Common myeloid progenitor, CD34-positive (primary cell): ENCODE data around the gene USP25.
A peak's percentile ranks its signal among the peaks of the same experiment; 100 is the strongest.

Source experiments
- CTCF ChIA-PET: fragments of 350-600 bp; sonication (Branson Sonifier 250); formaldehyde crosslinking; loops from one replicate; lab custom pipeline; 2021; ENCODE audit warnings: antibody characterized with exemption; lab: Charles Lee
- POLR2A ChIA-PET: fragments of 350-600 bp; sonication (Branson Sonifier 250); formaldehyde crosslinking; loops from one replicate; lab custom pipeline; 2021; ENCODE audit warnings: antibody characterized with exemption; lab: Charles Lee
- DNase-seq, 3 donors: peaks; one replicate each; pipeline versions ENCODE4 v3.0.0 to v3.0.0-alpha.2; 2013
- H3K27ac ChIP-seq, 2 experiments: 1 replicate in 1 of 2; 2 replicates in 1 of 2; pipeline ENCODE4 v1.7.0; 2013; ENCODE audit warnings: inconsistent platforms in 2 of 2, low read length in 2 of 2, mild to moderate bottlenecking in 2 of 2, low read depth in 1 of 2, moderate library complexity in 1 of 2; ENCODE audit not compliant: severe bottlenecking in 2 of 2, insufficient read depth in 1 of 2, poor library complexity in 1 of 2
- H3K27me3 ChIP-seq, 5 experiments: replicated peaks in 2 of 5; 1 replicate in 3 of 5; 2 replicates in 2 of 5; pipeline versions ENCODE4 v1.6.1 to v1.7.0; 2013; ENCODE audit warnings: low read length in 4 of 5, mild to moderate bottlenecking in 2 of 5, moderate library complexity in 2 of 5, inconsistent platforms in 1 of 5; ENCODE audit not compliant: insufficient read depth in 5 of 5, control insufficient read depth in 4 of 5
- H3K36me3 ChIP-seq, 4 experiments: 1 replicate in 2 of 4; 2 replicates in 2 of 4; pipeline versions ENCODE4 v1.6.1 to v1.7.0; 2013; ENCODE audit warnings: low read length in 3 of 4, control low read depth in 1 of 4, mild to moderate bottlenecking in 1 of 4; ENCODE audit not compliant: control insufficient read depth in 4 of 4, insufficient read depth in 4 of 4
- H3K4me1 ChIP-seq, 4 experiments: 1 replicate in 3 of 4; 2 replicates in 1 of 4; pipeline versions ENCODE4 v1.6.1 to v1.7.1; 2013; ENCODE audit warnings: low read length in 3 of 4, mild to moderate bottlenecking in 3 of 4, control low read depth in 1 of 4, inconsistent platforms in 1 of 4, moderate library complexity in 1 of 4; ENCODE audit not compliant: control insufficient read depth in 4 of 4, insufficient read depth in 4 of 4; ENCODE audit errors: control extremely low read depth in 1 of 4
- H3K4me3 ChIP-seq, 7 experiments: 1 replicate in 4 of 7; 2 replicates in 3 of 7; pipeline versions ENCODE4 v1.5.1 to v1.7.0; 2013; ENCODE audit warnings: mild to moderate bottlenecking in 7 of 7, low read length in 6 of 7, moderate library complexity in 6 of 7, inconsistent platforms in 2 of 7, low read depth in 2 of 7, control low read depth in 1 of 7; ENCODE audit not compliant: insufficient read depth in 4 of 7, control insufficient read depth in 1 of 7; ENCODE audit errors: extremely low read depth in 1 of 7
- H3K9me3 ChIP-seq, 5 experiments: 1 replicate in 4 of 5; 2 replicates in 1 of 5; pipeline versions ENCODE4 v1.6.1 to v1.7.1; 2013; ENCODE audit warnings: low read length in 4 of 5, mild to moderate bottlenecking in 2 of 5, inconsistent platforms in 1 of 5, low read depth in 1 of 5, moderate library complexity in 1 of 5; ENCODE audit not compliant: control insufficient read depth in 4 of 5, insufficient read depth in 2 of 5; ENCODE audit errors: control extremely low read depth in 1 of 5
- WGBS: methylation state at CpG from one replicate; pipeline ENCODE4 v1.1.5; 2013; ENCODE audit not compliant: insufficient coverage; 5-methylcytosine and 5-hydroxymethylcytosine counted together

The USP25 gene

GRCh38 chr21:15794277-15794912, 64.6 kb downstream of the USP25 start:
- Histone ChIP-seq H3K27ac (no peak overlapping the region), H3K36me3 (peaks cover 3 to 14% (median 8%) of the 10 kb centered on the region in 4 experiments), H3K9me3 (peaks cover 0 to 4% (median 0%) of the 10 kb centered on the region in 5 experiments), H3K4me3 (no peak overlapping the region), H3K4me1 (no peaks in the 10 kb centered on the region), H3K27me3 (no peaks in the 10 kb centered on the region)
- WGBS = no CpG with 5 or more reads among the region's 2 CpGs
- POLR2A ChIA-PET = no interaction called here
- CTCF ChIA-PET = no interaction called here
- no peak for DNase-seq

GRCh38 chr21:15795533-15795932, 65.8 kb downstream of the USP25 start:
- Histone ChIP-seq H3K36me3 (peaks cover 3 to 15% (median 9%) of the 10 kb centered on the region in 4 experiments), H3K4me3 (no peak overlapping the region), H3K27me3 (no peaks in the 10 kb centered on the region), H3K27ac (no peak overlapping the region), H3K9me3 (peaks cover 0 to 4% (median 0%) of the 10 kb centered on the region in 5 experiments), H3K4me1 (no peaks in the 10 kb centered on the region)
- WGBS = 95% methylated on average over 2 of the region's 4 CpGs
- DNase-seq = no peak
- ChIA-PET POLR2A (no interaction called here), CTCF (no interaction called here)

GRCh38 chr21:15797577-15798363, 68.0 kb downstream of the USP25 start:
- Histone ChIP-seq H3K4me1 (no peaks in the 10 kb centered on the region), H3K27me3 (no peaks in the 10 kb centered on the region), H3K4me3 (no peak overlapping the region), H3K27ac (no peak overlapping the region), H3K36me3 (peaks cover 0 to 13% (median 8%) of the 10 kb centered on the region in 4 experiments), H3K9me3 (no peaks in the 10 kb centered on the region)
- WGBS = no CpG with 5 or more reads among the region's 3 CpGs
- ChIA-PET CTCF (no interaction called here), POLR2A (no interaction called here)
- DNase-seq = peak in 2 of 3 donors; percentile 23 to 35

GRCh38 chr21:15801352-15801863, 71.6 kb downstream of the USP25 start:
- CTCF ChIA-PET = no interaction called here
- Histone ChIP-seq H3K4me1 (no peaks in the 10 kb centered on the region), H3K36me3 (peaks cover 0 to 10% (median 5%) of the 10 kb centered on the region in 4 experiments), H3K27me3 (no peaks in the 10 kb centered on the region), H3K27ac (no peak overlapping the region), H3K4me3 (no peak overlapping the region), H3K9me3 (no peaks in the 10 kb centered on the region)
- no peak for DNase-seq
- WGBS = no CpG with 5 or more reads among the region's 3 CpGs
- POLR2A ChIA-PET = no interaction called here

GRCh38 chr21:15804247-15805005, 74.6 kb downstream of the USP25 start:
- Histone ChIP-seq H3K4me3 (no peak overlapping the region), H3K27me3 (no peaks in the 10 kb centered on the region), H3K9me3 (no peaks in the 10 kb centered on the region), H3K4me1 (no peaks in the 10 kb centered on the region), H3K36me3 (peaks cover 3 to 24% (median 12%) of the 10 kb centered on the region in 4 experiments), H3K27ac (no peak overlapping the region)
- ChIA-PET CTCF (no interaction called here), POLR2A (no interaction called here)
- DNase-seq = peak in 2 of 3 donors; percentile 9 to 29
- WGBS = 100% methylated on average over 2 of the region's 4 CpGs

GRCh38 chr21:15809065-15809464, 79.3 kb downstream of the USP25 start:
- DNase-seq = no peak
- Histone ChIP-seq H3K27me3 (no peaks in the 10 kb centered on the region), H3K36me3 (peaks cover 5 to 46% (median 25%) of the 10 kb centered on the region in 4 experiments), H3K4me1 (no peaks in the 10 kb centered on the region), H3K4me3 (no peak overlapping the region), H3K27ac (no peak overlapping the region), H3K9me3 (peaks cover 0 to 9% (median 3%) of the 10 kb centered on the region in 5 experiments)
- ChIA-PET CTCF (no interaction called here), POLR2A (no interaction called here)
- WGBS = 92% methylated on average over 4 of the region's 7 CpGs
